Uterine smooth muscle cell (primary cell): ENCODE measurements around the gene METRN. TPM values are rescaled to one million over a fixed set of nuclear protein-coding genes. Genes with fewer than 3 reads are reported as not detected.

ENCODE experiments used
- total RNA-seq: library from RNA; depleted of rRNA; stranded (reverse); fragments of >200 nt; gene quantifications from 2 replicates; pipeline ENCODE4 v1.2.3, GENCODE V29; 2014

Gene METRN
- 47.1 and 79.5 TPM in 2 replicates for total RNA-seq

GRCh38 chr16:714558-715476 lies at the start of gene METRN:
TSS of gene METRN (plus strand) at chr16:715118. CDS start at chr16:715290, 172 bp downstream.

GRCh38 chr16:667780-668518 lies 47.0 kb upstream of the METRN start, which contains the start of gene RHOT2:
TSS of gene RHOT2 (plus strand) at chr16:668132. CDS start at chr16:668200, 68 bp downstream.

GRCh38 chr16:674968-675883 lies 39.7 kb upstream of the METRN start, which contains the start of gene RHBDL1:
TSS of gene RHBDL1 (plus strand) at chr16:675671. CDS start at chr16:675791, 120 bp downstream.

GRCh38 chr16:679814-680624 lies 34.9 kb upstream of the METRN start, which contains the start of gene STUB1:
TSS of gene STUB1 (plus strand) at chr16:680410. CDS start at chr16:680526, 116 bp downstream.

GRCh38 chr16:684071-684794 lies 30.7 kb upstream of the METRN start, which contains the start of gene JMJD8:
TSS of gene JMJD8 (minus strand) at chr16:684334. CDS start at chr16:684319, 15 bp downstream.

GRCh38 chr16:705431-706188 lies 9.3 kb upstream of the METRN start, which contains the start of gene FBXL16:
TSS of gene FBXL16 (minus strand) at chr16:705801. CDS start at chr16:697405, 8,396 bp downstream.

GRCh38 chr16:720990-721764 lies 6.3 kb downstream of the METRN start, which contains the start of gene ANTKMT:
TSS of gene ANTKMT (plus strand) at chr16:721146. CDS start at chr16:721275, 129 bp downstream.

GRCh38 chr16:726438-727290 lies 11.7 kb downstream of the METRN start, which contains the start of the genes CCDC78 and HAGHL:
TSS of gene CCDC78 (minus strand) at chr16:726443. CDS start at chr16:726367, 76 bp downstream.
TSS of gene HAGHL (plus strand) at chr16:727106. CDS start at chr16:727510, 404 bp downstream.

GRCh38 chr16:740764-741505 lies 26.0 kb downstream of the METRN start, which contains the start of gene CIAO3:
TSS of gene CIAO3 (minus strand) at chr16:740997. CDS start at chr16:740985, 12 bp downstream.

GRCh38 chr16:760545-761343 lies 45.8 kb downstream of the METRN start, which contains the start of gene MSLN:
TSS of gene MSLN (plus strand) at chr16:760734. CDS start at chr16:762681, 1,947 bp downstream.

Other genes starting within 250 kb of the METRN start
- 41.7 and 58.5 TPM in 2 replicates for gene CAPN15, start 187.4 kb upstream of the METRN start, total RNA-seq
- gene PRR35, start 154.7 kb upstream of the METRN start, total RNA-seq, result 0.11 TPM in 1 of 2 replicates, not detected in the other
- 1.8 and 2.0 TPM in 2 replicates for gene NHLRC4, start 148.1 kb upstream of the METRN start, total RNA-seq
- gene PIGQ, start 145.2 kb upstream of the METRN start, total RNA-seq, result 27.9 and 35.5 TPM in 2 replicates
- 15.1 and 18.0 TPM in 2 replicates for gene RAB40C, start 125.1 kb upstream of the METRN start, total RNA-seq
- 0.25 and 0.33 TPM in 2 replicates for gene WFIKKN1, start 84.1 kb upstream of the METRN start, total RNA-seq
- gene METTL26, start 78.8 kb upstream of the METRN start, total RNA-seq, result 69.9 and 100 TPM in 2 replicates
- gene MCRIP2, start 73.3 kb upstream of the METRN start, total RNA-seq, result 12.2 and 17.4 TPM in 2 replicates
- gene WDR90, start 65.8 kb upstream of the METRN start, total RNA-seq, result 14.6 and 22.6 TPM in 2 replicates
- gene RHOT2, start 47.0 kb upstream of the METRN start, total RNA-seq, result 46.5 and 57.7 TPM in 2 replicates
- 2.9 and 5.9 TPM in 2 replicates for gene RHBDL1, start 39.4 kb upstream of the METRN start, total RNA-seq
- gene STUB1, start 34.7 kb upstream of the METRN start, total RNA-seq, result 135 and 164 TPM in 2 replicates
- 26.1 and 34.5 TPM in 2 replicates for gene JMJD8, start 30.8 kb upstream of the METRN start, total RNA-seq
- 5.5 and 6.2 TPM in 2 replicates for gene WDR24, start 24.7 kb upstream of the METRN start, total RNA-seq
- 0.37 and 0.44 TPM in 2 replicates for gene FBXL16, start 9.3 kb upstream of the METRN start, total RNA-seq
- 42.5 and 43.4 TPM in 2 replicates for gene ANTKMT, start 6.0 kb downstream of the METRN start, total RNA-seq
- 4.2 and 4.8 TPM in 2 replicates for gene CCDC78, start 11.3 kb downstream of the METRN start, total RNA-seq
- 21.7 and 29.0 TPM in 2 replicates for gene HAGHL, start 12.0 kb downstream of the METRN start, total RNA-seq
- 35.2 and 35.3 TPM in 2 replicates for gene CIAO3, start 25.9 kb downstream of the METRN start, total RNA-seq
- under 0.01 and 0.12 TPM in 2 replicates for gene MSLN, start 45.6 kb downstream of the METRN start, total RNA-seq
- 20.6 and 26.0 TPM in 2 replicates for gene RPUSD1, start 73.3 kb downstream of the METRN start, total RNA-seq
- 13.5 and 36.5 TPM in 2 replicates for gene CHTF18, start 73.5 kb downstream of the METRN start, total RNA-seq
- gene GNG13, start 85.6 kb downstream of the METRN start, total RNA-seq, result not detected in 2 replicates